ENCODE measurements around the gene DKC1. TPM values are rescaled to one million over a fixed set of nuclear protein-coding genes. Genes with fewer than 3 reads are reported as not detected.

DKC1 gene
- total RNA-seq, 1 experiment from 2014 or later: 123 TPM

DNA sequence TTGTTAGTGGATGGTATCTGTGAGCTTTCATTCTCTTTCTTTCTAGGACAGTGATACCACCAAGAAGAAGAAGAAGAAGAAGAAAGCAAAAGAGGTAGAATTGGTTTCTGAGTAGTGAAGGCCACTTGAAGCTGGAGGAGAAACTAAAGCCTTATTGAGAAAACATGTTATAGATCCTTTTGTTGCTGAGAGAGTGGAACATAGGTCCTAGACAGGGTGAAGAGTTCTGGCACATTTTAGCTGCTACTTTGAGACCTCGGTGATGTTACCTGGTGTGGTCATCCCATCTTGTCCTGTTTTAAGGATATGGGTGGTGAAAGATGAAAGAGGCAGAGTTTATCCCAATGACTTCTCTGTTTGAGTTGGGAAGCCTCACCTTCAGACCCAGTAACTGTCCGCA lies 14.1 kb downstream of the DKC1 start:
- Histone ChIP-seq H3K9ac (ENCODE audit: low read length) (no peak overlapping the region), H4K20me1 (ENCODE audit: insufficient read depth) (no peaks in the 10 kb centered on the region), H3K9me3 (ENCODE audit: control insufficient read depth in 1 of 2, insufficient read depth in 1 of 2, low read depth in 1 of 2, low read length in 2 of 2) (no peaks in the 10 kb centered on the region), H3K27ac (ENCODE audit: low read depth, low read length) (no peak overlapping the region), H2AFZ (ENCODE audit: low read depth, low read length, poor library complexity, severe bottlenecking) (no peak overlapping the region), H3K4me1 (ENCODE audit: control insufficient read depth in 1 of 2, insufficient read depth in 2 of 2, low read length in 2 of 2) (no peaks in the 10 kb centered on the region), H3K4me3 (replicated peaks in 1 of 2; ENCODE audit: low read depth in 1 of 2, low read length in 2 of 2) (no peak overlapping the region), H3K4me2 (ENCODE audit: low read length) (no peak overlapping the region), H3K79me2 (ENCODE audit: insufficient read depth, low read length) (peaks cover 12% of the 10 kb centered on the region), H3K27me3 (ENCODE audit: insufficient read depth, low read length) (no peaks in the 10 kb centered on the region), H3K9me2 (ENCODE audit: insufficient read depth) (no peaks in the 10 kb centered on the region), H3K36me3 (ENCODE audit: control insufficient read depth in 1 of 2, insufficient read depth in 2 of 2, low read length in 2 of 2) (peaks cover 14 to 36% of the 10 kb centered on the region in 2 experiments; a peak in 3 of 4 replicates)
- ChIA-PET CTCF (no interaction called here), RAD21 (ENCODE audit: low non-redundant PET in 1 of 2, low total read pairs in 2 of 2, uncharacterized antibody in 2 of 2, unreplicated experiment in 2 of 2) (no interaction called here), POLR2A (no interaction called here)
- DNase-seq (ENCODE audit: low read depth, low spot score): no peak
- intact Hi-C loops (cut with micrococcal nuclease): no loop called here
- TF ChIP-seq, protein P1, sequence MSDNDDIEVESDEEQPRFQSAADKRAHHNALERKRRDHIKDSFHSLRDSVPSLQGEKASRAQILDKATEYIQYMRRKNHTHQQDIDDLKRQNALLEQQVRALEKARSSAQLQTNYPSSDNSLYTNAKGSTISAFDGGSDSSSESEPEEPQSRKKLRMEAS (IDR thresholded peaks at IDR 0.05): no peak
- TF ChIP-seq SIN3A (IDR thresholded peaks at IDR 0.05; ENCODE audit: low read depth) (no peak), SRF (IDR thresholded peaks at IDR 0.05; ENCODE audit: low read depth) (no peak), POLR2A (IDR thresholded peaks at IDR 0.05; ENCODE audit: borderline replicate concordance, extremely low read depth, insufficient read depth, insufficient read length) (no peak), EZH2 (IDR thresholded peaks at IDR 0.05) (no peak), JUND (IDR thresholded peaks at IDR 0.05) (no peak)
- ATAC-seq: no peak
- BruUV-seq (replicated peaks): no TSS peak

DNA sequence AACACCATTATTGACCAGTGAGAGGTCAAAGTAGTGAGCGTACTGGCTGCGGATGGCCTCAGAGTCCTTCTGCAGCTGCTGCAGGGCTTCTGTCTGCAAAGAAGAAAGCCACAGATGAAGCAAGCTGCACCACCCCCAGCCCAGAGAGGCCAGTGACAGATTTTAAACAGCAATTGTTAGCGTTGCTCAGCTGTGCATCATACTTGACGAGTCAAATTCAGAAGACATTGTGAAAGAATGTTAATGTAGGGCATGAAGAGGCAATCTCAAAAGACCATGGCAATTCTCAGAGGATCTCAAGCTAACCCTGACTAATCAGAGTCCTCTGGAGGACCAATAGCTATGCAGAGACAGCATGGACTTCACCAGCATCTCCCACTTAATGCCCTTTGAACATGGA lies 16.6 kb downstream of the DKC1 start:
- H3K4me1 ChIP-seq (ENCODE audit: control insufficient read depth in 1 of 2, insufficient read depth in 2 of 2, low read length in 2 of 2): no peaks in the 10 kb centered on the region
- no peak overlapping the region for H3K27ac ChIP-seq (ENCODE audit: low read depth, low read length)
- CTCF ChIA-PET: no interaction called here
- H3K9me3 ChIP-seq (ENCODE audit: control insufficient read depth in 1 of 2, insufficient read depth in 1 of 2, low read depth in 1 of 2, low read length in 2 of 2): no peaks in the 10 kb centered on the region
- no TSS peak for BruUV-seq (replicated peaks)
- no peaks in the 10 kb centered on the region for H3K27me3 ChIP-seq (ENCODE audit: insufficient read depth, low read length)
- H3K9ac ChIP-seq (ENCODE audit: low read length): no peak overlapping the region
- no peaks in the 10 kb centered on the region for H3K9me2 ChIP-seq (ENCODE audit: insufficient read depth)
- ATAC-seq (no peak), DNase-seq (ENCODE audit: low read depth, low spot score) (no peak)
- intact Hi-C loops (cut with micrococcal nuclease): no loop called here
- H3K4me3 ChIP-seq (replicated peaks in 1 of 2; ENCODE audit: low read depth in 1 of 2, low read length in 2 of 2): no peak overlapping the region
- H4K20me1 ChIP-seq (ENCODE audit: insufficient read depth): no peaks in the 10 kb centered on the region
- H2AFZ ChIP-seq (ENCODE audit: low read depth, low read length, poor library complexity, severe bottlenecking): no peak overlapping the region
- H3K4me2 ChIP-seq (ENCODE audit: low read length): no peak overlapping the region
- TF ChIP-seq RAD21 (IDR thresholded peaks at IDR 0.05; ENCODE audit: low read depth) (no peak), POLR2A (IDR thresholded peaks at IDR 0.05; ENCODE audit: borderline replicate concordance, extremely low read depth, insufficient read depth, insufficient read length) (no peak), ELF1 (IDR thresholded peaks at IDR 0.05; ENCODE audit: borderline replicate concordance, low read depth) (no peak), EGR1 (IDR thresholded peaks at IDR 0.05; ENCODE audit: low read depth) (no peak), FOSL1 (IDR thresholded peaks at IDR 0.05; ENCODE audit: low read depth) (no peak)
- TF ChIP-seq, protein P2, sequence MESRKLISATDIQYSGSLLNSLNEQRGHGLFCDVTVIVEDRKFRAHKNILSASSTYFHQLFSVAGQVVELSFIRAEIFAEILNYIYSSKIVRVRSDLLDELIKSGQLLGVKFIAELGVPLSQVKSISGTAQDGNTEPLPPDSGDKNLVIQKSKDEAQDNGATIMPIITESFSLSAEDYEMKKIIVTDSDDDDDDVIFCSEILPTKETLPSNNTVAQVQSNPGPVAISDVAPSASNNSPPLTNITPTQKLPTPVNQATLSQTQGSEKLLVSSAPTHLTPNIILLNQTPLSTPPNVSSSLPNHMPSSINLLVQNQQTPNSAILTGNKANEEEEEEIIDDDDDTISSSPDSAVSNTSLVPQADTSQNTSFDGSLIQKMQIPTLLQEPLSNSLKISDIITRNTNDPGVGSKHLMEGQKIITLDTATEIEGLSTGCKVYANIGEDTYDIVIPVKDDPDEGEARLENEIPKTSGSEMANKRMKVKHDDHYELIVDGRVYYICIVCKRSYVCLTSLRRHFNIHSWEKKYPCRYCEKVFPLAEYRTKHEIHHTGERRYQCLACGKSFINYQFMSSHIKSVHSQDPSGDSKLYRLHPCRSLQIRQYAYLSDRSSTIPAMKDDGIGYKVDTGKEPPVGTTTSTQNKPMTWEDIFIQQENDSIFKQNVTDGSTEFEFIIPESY (IDR thresholded peaks at IDR 0.05; ENCODE audit: extremely low read depth, insufficient replicate concordance, low read length): no peak
- RAD21 ChIA-PET (ENCODE audit: low non-redundant PET in 1 of 2, low total read pairs in 2 of 2, uncharacterized antibody in 2 of 2, unreplicated experiment in 2 of 2): no interaction called here
- POLR2A ChIA-PET: no interaction called here
- H3K79me2 ChIP-seq (ENCODE audit: insufficient read depth, low read length): no peaks in the 10 kb centered on the region
- H3K36me3 ChIP-seq (ENCODE audit: control insufficient read depth in 1 of 2, insufficient read depth in 2 of 2, low read length in 2 of 2): peaks cover 4 to 19% of the 10 kb centered on the region in 2 experiments; a peak in 2 of 4 replicates

Data from HCT116 (cell line).